GM12874 (cell line): ENCODE data around the gene PRRT1.

Source experiments
- TF ChIP-seq, protein P1 (sequence below): IDR thresholded peaks from 2 replicates; pipeline ENCODE4 v1.5.1; 2011; ENCODE audit warnings: low read depth, mild to moderate bottlenecking, control low read depth, low read length, moderate library complexity; ENCODE audit not compliant: insufficient read depth

Gene PRRT1

DNA sequence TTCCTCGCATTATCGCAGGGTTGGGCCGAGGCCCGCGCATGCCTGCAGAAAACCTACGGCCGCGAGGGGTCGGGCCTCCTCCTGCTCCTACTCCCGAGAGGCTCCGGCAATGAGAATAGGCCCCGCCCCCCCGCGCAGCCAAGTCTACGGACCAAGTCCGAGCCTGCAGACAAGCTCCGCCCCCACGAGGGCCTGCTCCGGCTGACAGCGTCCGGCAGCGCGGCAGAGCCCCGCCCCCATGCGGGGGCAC is 43.8 kb upstream of the PRRT1 start:
- TF ChIP-seq, protein P1, sequence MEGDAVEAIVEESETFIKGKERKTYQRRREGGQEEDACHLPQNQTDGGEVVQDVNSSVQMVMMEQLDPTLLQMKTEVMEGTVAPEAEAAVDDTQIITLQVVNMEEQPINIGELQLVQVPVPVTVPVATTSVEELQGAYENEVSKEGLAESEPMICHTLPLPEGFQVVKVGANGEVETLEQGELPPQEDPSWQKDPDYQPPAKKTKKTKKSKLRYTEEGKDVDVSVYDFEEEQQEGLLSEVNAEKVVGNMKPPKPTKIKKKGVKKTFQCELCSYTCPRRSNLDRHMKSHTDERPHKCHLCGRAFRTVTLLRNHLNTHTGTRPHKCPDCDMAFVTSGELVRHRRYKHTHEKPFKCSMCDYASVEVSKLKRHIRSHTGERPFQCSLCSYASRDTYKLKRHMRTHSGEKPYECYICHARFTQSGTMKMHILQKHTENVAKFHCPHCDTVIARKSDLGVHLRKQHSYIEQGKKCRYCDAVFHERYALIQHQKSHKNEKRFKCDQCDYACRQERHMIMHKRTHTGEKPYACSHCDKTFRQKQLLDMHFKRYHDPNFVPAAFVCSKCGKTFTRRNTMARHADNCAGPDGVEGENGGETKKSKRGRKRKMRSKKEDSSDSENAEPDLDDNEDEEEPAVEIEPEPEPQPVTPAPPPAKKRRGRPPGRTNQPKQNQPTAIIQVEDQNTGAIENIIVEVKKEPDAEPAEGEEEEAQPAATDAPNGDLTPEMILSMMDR: 0 out of 2 replicates have a peak, but pooled peaks have one; percentile 19

DNA sequence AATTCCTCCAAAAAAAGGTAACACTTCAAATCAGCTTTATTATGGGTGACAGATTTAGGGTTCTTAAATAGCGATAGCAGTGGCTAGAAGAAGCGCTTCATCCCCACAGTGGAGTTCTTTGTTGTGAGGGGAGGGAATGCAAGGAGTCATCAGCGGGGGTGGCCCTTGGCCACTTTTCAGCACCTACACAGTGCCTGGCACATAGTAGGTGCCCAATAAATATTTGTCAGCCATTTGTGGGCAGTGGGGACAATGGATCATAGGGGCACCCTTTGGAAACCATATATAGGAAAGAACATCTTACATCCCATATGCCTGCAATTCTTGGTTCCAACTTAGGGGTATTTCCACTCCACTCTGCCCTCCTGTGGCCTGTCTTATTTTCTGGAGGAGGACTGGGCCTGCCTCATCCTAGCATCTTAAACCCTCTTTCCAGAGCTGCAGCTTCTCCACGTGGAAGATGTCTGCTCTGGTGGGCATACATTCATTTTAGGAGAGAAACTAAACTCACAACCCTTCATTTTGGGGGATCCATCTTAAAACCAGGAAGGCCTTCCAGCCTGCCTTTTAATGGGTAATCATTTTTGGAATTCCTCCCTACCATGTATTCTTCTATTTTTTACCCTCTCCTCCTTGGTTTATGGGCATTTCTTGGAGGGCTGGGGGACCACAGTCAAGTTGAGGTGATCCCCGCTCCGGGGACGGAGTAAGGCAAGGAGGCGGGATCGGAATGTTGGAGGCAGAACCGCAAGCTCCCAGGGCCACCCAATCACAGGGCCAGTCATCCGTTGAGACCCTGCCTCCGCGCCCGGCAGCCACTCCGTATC is 43.3 kb upstream of the PRRT1 start:
- TF ChIP-seq, protein P1: peak; percentile 52

DNA sequence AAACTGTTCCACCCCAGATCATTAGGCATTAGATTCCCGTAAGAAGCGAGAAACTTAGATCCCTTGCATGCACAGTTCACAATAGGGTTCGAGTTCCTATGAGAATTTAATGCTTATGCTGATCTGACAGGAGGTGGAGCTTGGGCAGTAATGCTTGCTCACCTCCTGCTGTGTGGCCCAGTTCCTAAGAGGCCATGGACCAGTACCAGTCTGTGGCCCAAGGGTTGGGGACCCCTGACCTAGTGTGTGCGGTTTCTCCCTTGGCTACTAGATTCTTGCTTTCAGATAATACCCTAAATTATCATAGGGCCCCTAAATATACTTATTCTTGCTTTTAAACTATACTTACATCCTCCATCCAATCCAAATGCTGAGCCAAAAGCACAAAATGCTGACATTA is 42.6 kb upstream of the PRRT1 start:
- TF ChIP-seq, protein P1: no peak

DNA sequence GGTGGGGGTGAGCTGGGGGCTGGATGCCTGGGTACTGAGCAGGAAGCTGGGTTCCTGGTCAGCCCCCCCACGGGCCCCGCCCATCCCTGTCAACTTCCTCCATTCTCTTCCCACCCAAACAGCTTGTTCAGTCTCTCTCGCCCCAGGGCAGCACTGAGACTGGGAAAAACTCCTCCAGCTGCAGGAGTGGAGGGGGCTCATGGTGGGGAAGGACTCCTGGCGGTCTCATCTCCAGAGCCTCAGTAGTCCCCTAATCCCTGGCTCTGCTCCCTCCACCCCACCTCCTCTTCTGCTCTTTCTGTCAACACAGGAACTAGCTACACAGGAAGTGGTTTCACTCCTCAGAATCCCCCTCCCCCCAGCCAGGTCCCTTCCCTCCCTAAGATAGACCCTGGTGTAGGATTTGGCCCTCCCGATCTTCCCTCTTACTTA is 40.9 kb upstream of the PRRT1 start, which contains the start of gene GPSM3:
TSS of gene GPSM3 (minus strand) at position 36 of the 432 bp plus-strand sequence. CDS start 130 bp downstream, outside the sequence.
- TF ChIP-seq, protein P1: no peak

DNA sequence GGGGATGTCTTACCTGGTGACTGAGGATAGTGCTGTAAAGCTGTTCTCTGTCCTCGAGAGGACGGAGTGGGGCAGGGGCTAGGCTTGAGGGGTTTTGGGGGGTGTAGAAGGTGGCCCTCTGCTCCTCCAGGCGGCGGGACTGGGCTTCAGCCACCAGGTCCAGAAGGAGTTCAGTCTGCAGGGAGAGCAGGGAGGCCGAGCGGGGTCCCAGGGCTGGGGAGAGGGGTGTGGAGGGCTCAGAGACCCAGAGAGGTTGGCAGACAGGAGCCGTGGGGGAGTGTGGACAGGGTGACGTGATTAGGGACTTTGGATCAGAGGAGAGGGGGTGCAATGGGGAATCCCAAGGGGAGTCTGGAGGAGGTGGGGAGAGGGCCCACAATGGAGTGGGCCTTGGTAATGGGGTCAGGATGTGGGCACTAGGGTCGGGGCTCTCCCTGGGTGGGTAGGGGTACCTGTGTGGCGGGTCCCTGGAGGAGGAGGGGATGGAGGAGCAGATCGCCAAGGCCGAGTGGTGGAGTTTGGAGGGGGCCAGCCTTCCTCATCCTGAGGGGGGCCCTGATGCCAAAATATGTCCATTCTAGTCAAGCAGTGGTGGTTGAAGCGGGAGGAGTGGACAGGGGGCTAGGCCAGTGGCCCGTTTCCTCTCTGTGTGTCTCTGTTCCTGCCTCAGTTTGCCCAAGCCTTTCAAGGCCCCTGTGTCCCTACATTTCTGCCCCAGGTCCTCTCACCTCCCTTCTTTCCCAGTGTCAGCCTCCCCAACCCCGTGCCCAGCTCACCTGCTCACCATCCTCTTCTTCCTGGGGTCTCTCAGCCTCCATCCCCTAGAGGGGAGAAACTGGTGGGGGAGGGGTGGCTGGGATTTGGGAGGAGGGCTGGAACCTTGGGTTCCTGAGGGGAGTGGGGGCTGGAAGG is 40.2 kb upstream of the PRRT1 start:
- TF ChIP-seq, protein P1: no peak

DNA sequence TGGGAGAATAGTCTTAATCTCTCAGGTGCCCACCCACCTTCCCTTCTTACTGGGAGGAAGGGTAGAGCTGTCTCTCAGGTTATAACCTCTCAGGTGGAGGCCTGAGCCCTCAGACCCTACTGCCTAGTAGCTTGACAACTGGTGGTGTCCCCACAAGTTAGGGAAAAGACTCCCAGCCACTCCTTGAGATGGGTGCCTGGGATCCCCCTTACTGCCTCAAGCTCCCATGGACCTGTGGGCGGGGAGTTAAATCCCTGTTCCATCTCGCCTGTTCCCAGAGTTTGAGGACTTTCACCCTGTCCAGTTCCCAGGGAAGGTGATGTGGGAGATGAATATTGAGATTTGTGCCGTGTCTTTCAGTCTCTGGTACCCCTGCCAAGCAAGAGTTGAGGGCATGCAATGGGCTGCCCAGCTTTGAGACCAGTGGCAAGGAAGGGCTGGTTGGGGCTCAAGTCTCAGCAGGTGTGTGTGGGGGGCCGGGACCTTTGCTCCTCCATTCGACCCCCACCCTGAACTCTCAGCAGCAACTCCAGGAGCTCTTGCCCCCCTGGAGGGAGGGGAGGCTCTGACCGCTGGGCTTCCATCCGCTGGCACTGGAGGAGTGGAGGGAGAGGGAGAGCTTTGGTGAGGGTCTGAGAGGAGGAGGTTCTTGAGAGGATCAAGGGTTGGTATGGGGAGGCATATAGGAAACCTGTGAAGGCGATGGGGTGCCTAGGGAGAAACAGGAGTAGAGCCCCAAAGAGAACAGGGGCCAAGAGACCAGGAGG is 39.4 kb upstream of the PRRT1 start:
- TF ChIP-seq, protein P1: no peak
